Type B pancreatic cell (in vitro differentiated cells): Measurements from ENCODE around the gene CAT. TPM values are rescaled to one million over a fixed set of nuclear protein-coding genes. Genes with fewer than 3 reads are reported as not detected.

Experiments used
- DNase-seq: peaks from one replicate; pipeline ENCODE4 v3.0.0; 2021; ENCODE audit warnings: mixed read lengths; ENCODE audit not compliant: unreplicated experiment; ENCODE audit errors: extremely low spot score
- H3K27ac Mint-ChIP-seq: 2 replicates; pipeline ENCODE4 v1.8.0; 2021; ENCODE audit warnings: mild to moderate bottlenecking, mixed read lengths
- H3K27me3 Mint-ChIP-seq: 2 replicates; pipeline ENCODE4 v1.8.0; 2021; ENCODE audit warnings: mixed read lengths
- H3K36me3 Mint-ChIP-seq: 2 replicates; pipeline ENCODE4 v1.8.0; 2021; ENCODE audit warnings: mixed read lengths
- H3K4me1 Mint-ChIP-seq: one replicate; pipeline ENCODE4 v1.8.0; 2021; ENCODE audit warnings: mixed read lengths; ENCODE audit not compliant: unreplicated experiment
- H3K4me3 Mint-ChIP-seq: 2 replicates; pipeline ENCODE4 v1.8.0; 2021; ENCODE audit warnings: mild to moderate bottlenecking, mixed read lengths
- H3K9me3 Mint-ChIP-seq: 2 replicates; pipeline ENCODE4 v1.8.0; 2021; ENCODE audit warnings: mixed read lengths
- total RNA-seq: library from RNA; stranded (reverse); gene quantifications from 2 replicates; pipeline ENCODE4 v1.2.1, GENCODE V29; 2021; ENCODE audit warnings: low replicate concordance
- TF ChIP-seq, protein P1 (sequence below): fragments of 200-600 bp; sonication (generic); conservative IDR thresholded peaks from 2 replicates; pipeline ENCODE4 v1.5.0; 2021; ENCODE audit warnings: antibody characterized with exemption, mild to moderate bottlenecking

CAT gene
- total RNA-seq, 1 donor from 2014 or later: 61.2 TPM

DNA sequence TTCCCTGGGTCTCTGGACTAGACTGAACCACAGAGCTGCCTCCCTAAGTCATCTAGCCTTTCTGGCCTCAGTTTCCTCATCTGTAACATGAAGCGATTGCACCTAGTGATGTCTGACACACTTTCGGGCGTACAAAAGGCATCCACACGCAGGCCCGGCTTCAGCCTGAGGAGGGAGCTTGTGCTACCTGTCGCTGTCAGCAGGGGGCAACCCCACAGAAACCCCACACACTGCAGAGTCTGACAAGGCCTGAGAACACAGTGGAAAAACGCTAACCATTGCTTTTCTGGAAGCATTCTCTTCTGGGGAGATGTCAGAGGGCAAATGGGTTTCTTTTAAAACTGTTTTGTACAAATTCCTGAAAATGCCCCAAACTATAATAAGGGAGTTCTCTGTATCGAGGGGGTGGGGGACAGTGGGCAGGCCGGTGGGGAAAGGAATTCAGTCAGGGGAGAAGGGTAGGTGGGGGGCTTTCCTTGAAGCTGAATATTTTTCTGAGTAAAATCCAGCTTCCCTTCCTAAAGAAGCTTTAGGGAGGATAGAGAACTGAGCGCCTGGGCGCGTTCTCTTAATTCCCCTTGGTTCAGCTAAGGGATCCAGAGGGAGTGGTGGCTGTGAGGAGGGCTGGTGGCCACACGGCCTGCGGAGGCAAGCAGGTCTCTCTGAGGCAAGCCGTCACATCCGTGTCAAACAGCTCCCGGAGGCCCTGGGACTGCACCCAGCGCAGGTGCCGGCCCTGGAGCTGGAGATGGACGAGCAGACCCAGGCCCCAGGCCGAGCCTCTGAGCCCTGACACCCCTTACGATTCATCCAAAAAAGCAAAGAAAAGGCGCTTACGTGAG, 74.3 kb downstream of the CAT start:
- Mint-ChIP-seq H3K27me3 (no peaks in the 10 kb centered on the region), H3K36me3 (no peaks in the 10 kb centered on the region), H3K27ac (peak overlapping the region; percentile 98), H3K9me3 (no peaks in the 10 kb centered on the region), H3K4me1 (peaks cover 38% of the 10 kb centered on the region), H3K4me3 (peak overlapping the region; percentile 86)
- TF ChIP-seq, protein P1, sequence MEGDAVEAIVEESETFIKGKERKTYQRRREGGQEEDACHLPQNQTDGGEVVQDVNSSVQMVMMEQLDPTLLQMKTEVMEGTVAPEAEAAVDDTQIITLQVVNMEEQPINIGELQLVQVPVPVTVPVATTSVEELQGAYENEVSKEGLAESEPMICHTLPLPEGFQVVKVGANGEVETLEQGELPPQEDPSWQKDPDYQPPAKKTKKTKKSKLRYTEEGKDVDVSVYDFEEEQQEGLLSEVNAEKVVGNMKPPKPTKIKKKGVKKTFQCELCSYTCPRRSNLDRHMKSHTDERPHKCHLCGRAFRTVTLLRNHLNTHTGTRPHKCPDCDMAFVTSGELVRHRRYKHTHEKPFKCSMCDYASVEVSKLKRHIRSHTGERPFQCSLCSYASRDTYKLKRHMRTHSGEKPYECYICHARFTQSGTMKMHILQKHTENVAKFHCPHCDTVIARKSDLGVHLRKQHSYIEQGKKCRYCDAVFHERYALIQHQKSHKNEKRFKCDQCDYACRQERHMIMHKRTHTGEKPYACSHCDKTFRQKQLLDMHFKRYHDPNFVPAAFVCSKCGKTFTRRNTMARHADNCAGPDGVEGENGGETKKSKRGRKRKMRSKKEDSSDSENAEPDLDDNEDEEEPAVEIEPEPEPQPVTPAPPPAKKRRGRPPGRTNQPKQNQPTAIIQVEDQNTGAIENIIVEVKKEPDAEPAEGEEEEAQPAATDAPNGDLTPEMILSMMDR: peak; percentile 81
- DNase-seq: no peak

DNA sequence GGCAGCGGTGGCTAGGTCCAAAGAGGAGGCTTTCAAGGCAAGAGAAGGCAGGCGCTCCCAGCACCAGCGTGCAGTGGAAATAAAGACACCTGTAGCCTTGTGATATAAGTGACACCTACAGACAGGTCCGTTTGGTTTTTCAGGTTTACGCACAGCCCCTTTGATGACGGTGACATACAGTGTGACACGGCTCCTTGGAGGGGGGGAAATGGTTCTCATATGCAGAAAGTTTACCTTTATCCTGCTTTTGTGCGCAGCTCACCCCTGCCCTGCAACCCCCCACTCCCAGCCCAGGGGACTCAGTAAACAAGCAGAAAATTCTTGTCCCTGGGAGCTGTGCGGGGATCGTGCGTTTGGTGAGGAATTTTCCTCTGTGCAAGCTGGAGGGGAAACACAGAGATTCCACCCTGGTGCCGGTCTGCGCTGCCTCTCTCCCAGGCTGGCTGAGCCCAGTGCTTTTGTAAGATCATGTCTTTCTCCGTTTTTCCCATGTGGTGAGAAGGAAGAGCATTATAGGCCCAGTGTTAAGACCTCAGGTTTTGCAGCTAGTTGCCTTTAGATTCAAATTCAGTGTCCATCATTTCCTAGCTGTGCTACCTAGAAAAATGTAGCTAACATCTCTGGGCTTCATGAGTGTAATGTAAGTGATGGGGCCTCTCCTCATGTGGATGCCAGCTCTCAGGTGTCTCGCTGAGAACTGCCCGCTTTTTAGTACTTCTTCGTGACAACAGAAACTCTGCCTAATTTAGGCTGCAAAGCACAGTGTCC, 75.1 kb downstream of the CAT start, which contains the start of gene ELF5:
Gene ELF5, minus strand, starts transcription at position 113 of the 768 bp plus-strand sequence. CDS start 8,045 bp downstream, outside the sequence.
- Mint-ChIP-seq H3K9me3 (no peaks in the 10 kb centered on the region), H3K4me1 (peaks cover 33% of the 10 kb centered on the region), H3K27ac (peak within 1 kb of the TSS; percentile 98), H3K36me3 (no peaks in the 10 kb centered on the region), H3K4me3 (peak within 1 kb of the TSS; percentile 86), H3K27me3 (no peaks in the 10 kb centered on the region)
- TF ChIP-seq, protein P1: no peak
- DNase-seq: no peak

GRCh38 chr11:34514597-34514996, 75.9 kb downstream of the CAT start:
- H3K4me3 Mint-ChIP-seq: peak overlapping the region; percentile 86
- peaks cover 27% of the 10 kb centered on the region for H3K4me1 Mint-ChIP-seq
- H3K27ac Mint-ChIP-seq: peak overlapping the region; percentile 98
- no peak for DNase-seq
- no peaks in the 10 kb centered on the region for H3K9me3 Mint-ChIP-seq
- H3K27me3 Mint-ChIP-seq: no peaks in the 10 kb centered on the region
- TF ChIP-seq, protein P1: peak; percentile 48
- H3K36me3 Mint-ChIP-seq: no peaks in the 10 kb centered on the region

GRCh38 chr11:34516247-34517040, 77.7 kb downstream of the CAT start:
- Mint-ChIP-seq H3K9me3 (no peaks in the 10 kb centered on the region), H3K27ac (no peak overlapping the region), H3K36me3 (no peaks in the 10 kb centered on the region), H3K4me3 (no peak overlapping the region), H3K4me1 (peaks cover 20% of the 10 kb centered on the region), H3K27me3 (no peaks in the 10 kb centered on the region)
- no peak for DNase-seq
- TF ChIP-seq, protein P1: no peak

DNA sequence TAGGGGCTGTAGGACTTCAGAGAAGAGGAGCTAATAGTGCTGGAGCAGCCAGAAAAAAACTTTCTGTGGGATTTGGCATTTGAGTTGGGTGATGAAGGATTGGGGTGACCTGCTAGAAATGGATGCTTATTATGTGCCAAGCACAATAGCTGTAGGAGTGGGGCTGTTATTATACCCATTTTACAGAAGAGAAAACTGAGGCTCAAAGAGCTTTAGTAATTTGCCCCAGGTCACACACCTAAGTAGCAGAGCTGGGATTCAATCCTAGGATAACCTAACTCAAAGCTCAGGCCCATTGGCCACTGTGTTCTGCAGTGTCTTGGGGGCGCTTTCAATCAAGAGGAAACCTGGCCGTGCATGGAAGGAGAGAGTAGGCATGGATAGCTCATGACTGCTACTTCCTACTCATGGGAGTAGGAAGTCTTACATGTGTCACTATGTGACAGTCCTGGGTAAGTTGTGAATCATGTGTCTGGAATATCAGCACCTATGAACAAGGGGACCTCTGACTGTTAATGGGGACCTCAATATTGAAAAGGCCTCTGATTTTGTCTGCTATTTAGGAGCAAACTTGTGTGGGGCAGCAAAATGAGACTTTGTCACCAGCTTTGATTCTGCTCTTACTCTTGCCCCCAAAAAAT, 81.0 kb downstream of the CAT start:
- no peak overlapping the region for H3K27ac Mint-ChIP-seq
- peaks cover 14% of the 10 kb centered on the region for H3K4me1 Mint-ChIP-seq
- no peaks in the 10 kb centered on the region for H3K9me3 Mint-ChIP-seq
- H3K4me3 Mint-ChIP-seq: no peak overlapping the region
- TF ChIP-seq, protein P1: no peak
- no peaks in the 10 kb centered on the region for H3K36me3 Mint-ChIP-seq
- DNase-seq: no peak
- H3K27me3 Mint-ChIP-seq: no peaks in the 10 kb centered on the region
